ENCODE results near the gene SPATC1L.

SPATC1L gene

DNA sequence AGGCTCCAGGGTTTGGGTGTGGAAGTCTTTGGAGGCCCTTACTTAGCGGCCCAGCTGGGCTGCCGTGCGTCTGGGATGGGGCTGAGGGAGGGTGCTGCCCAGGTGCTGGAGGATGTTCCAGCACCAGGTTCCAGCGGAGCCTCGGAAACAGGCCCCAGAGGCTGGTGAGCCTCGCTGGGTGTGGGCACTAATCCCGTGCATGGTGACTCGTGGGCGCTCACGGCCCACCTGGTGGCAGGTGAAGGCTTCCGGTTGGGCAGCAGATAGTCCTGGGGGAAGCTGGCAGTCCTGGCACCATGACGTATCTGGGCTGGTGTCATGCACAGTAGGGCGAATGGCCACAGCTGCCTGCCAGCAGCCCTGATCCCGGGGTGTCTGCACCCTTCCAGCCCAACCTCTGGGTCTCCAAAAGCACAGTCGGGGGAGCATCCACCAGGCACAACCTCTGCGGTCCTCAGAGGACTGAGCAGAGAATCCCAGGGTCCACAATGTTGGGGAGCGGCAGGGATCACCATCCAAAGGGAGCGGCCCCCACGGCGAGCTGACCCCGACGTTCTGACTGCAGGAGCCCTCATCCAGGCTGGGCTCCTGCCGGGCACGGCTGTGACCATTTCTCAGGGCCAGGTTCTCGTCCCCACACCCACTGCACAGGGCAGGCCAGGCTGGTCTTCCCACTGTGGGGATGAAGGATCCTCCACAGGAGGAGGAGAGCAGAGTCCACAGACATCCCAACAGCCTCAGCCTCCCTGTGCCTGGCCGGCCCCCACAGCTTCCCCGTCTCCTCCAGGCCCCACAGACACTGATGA is 54.2 kb downstream of the SPATC1L start:
- no peak for DNase-seq

DNA sequence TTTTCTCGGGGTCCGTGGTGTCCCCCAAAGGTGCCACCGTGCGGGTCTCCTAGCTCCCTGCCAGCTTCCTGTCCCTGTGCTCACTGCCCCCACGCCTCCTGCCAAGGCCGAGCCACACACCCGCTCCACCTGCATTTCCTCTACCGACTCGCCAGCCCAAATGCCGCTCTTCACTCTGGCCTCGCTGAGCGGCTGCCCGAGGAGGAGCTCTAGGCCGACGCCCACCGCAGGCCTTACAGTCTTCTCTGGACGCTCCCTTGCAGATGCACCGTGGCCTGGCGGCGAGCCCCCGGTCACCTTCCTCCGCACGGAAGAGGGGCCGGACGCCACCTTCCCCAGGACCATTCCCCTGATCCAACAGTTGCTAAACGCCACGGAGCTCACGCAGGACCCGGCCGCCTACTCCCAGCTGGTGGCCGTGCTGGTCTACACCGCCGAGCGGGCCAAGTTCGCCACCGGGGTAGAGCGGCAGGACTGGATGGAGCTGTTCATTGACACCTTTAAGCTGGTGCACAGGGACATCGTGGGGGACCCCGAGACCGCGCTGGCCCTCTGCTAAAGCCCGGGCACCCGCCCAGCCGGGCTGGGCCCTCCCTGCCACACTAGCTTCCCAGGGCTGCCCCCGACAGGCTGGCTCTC is 55.2 kb downstream of the SPATC1L start:
- DNase-seq, result no peak

DNA sequence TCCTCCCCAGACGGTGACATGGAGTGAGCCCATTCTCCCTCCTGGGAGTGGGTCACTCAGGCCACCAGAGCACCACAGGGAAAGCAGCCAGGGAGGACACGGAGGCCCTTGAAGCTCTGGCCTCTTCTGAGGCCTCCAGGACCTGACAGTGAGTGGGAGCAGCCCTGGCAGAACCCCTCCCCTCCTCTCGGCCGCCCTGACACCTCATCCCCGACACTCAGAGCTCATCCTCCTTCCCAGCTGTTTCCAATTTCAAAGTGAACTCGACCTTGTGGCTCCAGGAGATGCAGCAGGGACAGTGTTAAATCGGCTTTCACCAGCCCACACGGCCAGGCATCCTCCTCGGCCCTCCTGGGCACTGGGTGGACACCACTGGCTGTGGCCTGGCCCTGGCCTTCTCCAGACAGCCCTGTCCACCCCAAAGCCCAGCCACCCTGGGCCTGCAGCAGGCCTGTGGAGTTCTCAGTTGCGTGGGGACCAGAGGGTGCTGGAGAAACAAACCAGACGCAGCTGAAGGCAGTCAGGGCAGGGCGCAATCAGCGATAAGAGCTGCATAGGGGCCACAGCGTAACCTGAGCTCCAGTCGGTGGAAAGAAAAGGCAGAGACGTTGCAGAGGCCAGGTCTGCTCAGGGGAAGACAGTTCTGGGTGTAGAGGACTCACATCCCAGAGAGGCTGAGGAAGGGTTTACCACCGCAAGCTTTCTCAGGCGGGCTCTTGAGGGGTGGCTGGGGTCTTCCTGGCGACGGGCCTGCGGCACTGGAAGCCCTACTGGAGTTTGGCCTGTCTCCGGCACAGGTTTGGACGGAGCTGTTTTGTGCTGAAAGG is 55.9 kb downstream of the SPATC1L start:
- DNase-seq, result no peak

DNA sequence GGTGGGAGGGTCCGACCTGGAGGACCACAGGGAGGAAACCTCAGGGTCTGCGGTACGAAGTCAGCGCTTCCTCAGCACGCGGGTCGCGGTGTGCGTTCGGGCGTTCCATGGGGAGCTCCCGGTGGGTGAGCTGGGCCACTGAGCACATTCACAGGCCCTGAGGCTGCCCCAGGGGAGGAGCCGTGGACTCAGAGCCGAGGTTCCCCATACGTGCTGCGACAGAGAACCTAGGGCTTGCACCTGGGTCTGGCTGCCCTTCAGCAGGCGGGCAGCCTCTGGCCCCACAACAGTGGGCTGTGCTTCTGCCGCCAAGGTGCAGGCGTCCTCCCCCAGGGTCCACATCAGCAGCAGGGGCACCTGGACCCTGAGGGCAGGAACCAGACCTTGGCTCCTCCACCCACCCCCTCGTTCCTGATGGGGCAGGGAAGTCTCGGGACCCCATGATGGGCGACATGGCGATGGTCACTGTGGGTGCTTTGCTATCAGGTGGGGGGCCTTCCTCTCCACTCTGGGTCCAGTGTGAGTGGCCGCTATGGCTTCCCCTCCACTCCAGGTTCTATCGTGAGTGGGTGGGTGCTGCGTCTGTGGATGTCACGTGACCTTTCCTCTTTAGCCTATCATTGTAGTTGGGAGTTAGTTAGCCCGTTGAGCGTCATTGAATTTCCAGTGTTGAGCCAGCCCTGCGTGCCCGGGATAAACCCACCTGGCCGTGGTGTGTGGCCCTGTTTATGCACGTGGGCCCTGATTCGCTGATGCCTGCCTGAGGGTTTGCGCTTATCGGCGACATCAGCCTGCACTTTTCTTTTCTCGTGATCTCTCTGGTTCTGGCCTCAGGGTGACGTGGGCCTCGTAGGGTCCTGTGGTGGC is 56.8 kb downstream of the SPATC1L start:
- no peak for DNase-seq

DNA sequence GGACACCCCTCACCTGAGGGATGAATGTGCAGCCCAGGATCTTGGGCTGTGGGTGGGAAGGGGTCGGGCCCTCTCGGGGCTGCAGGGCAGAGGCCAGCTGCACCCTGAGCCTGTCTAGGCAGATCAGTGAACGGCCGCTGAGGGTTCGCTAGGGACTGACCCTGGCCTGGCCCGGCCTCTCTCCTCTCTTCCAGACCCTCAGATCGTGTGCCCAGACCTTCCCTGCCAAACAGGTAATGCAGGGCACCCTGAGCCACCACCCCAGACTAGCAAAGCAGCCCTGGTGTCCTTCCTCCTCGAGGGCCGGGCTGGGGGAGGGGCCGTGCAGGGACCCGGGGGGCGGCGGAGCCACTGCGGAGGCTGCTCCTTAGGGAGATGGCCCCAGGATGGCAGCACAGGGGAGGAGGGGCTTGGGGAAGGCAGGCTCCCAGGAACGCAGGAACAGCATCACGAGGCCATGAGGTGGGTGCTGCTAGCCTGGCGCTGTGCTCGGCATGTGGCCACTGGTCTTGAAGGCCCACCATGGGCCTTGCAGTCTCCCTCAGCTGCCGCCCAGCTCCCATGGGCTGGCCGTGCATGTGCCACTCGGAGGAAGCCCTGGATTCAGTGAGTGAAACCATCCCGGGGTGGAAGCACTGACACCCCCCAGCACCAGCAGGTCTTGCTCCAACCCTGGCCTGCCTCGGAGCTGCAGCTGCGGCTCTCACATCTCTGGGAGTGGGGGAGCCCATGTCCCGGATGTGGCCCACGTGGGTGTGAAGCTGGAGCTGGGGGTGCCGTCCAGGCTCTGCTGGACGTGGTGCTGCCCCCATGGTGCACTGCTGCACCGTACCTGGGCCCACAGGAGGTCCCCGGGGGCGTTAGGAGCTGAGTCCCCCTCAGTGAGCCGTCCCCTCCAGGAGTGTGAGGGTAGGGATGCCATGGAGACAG is 57.7 kb downstream of the SPATC1L start:
- DNase-seq, result no peak

DNA sequence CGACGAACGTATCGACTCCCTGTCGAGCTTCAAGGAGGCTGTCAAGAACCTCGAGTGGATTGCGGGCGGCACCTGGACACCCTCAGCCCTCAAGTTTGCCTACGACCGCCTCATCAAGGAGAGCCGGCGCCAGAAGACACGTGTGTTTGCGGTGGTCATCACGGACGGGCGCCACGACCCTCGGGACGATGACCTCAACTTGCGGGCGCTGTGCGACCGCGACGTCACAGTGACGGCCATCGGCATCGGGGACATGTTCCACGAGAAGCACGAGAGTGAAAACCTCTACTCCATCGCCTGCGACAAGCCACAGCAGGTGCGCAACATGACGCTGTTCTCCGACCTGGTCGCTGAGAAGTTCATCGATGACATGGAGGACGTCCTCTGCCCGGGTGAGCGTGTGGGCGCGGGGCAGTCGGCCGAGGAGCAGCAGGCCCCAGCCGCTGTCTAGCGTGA is 58.4 kb downstream of the SPATC1L start:
- no peak for DNase-seq

DNA sequence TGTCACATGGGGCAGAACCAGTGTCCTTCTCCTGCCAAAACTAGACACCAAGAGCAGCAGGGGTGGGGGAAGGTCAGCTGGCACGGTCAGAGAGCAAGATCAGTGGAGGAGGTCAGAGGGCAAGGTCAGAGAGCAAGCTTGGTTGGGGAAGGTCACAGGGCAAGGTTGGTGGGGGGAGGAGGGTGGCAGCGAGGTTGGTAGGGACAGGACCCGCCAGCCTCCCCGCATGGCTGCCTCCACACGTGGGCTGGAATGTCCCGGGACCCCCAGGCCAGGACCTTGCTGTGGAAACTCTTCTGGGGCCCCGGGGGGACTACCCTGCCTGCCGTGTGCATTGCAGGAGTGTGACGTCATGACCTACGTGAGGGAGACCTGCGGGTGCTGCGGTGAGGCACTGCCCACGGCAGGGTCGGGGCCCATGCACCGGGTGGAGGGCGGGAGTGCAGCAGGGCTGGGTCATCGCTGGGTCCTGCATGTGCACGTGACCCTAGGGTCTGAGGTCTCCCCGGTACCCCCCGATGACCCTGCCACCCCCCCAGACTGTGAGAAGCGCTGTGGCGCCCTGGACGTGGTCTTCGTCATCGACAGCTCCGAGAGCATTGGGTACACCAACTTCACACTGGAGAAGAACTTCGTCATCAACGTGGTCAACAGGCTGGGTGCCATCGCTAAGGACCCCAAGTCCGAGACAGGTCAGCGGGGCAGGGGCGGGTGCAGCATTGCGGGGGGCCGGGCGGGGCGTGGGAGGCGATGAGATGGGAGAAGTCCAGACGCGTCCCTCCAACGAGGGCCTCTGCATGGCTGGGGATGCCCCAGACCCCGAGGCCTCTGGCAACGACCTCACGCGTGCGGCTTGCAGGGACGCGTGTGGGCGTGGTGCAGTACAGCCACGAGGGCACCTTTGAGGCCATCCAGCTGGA is 59.1 kb downstream of the SPATC1L start:
- DNase-seq, result no peak

DNA sequence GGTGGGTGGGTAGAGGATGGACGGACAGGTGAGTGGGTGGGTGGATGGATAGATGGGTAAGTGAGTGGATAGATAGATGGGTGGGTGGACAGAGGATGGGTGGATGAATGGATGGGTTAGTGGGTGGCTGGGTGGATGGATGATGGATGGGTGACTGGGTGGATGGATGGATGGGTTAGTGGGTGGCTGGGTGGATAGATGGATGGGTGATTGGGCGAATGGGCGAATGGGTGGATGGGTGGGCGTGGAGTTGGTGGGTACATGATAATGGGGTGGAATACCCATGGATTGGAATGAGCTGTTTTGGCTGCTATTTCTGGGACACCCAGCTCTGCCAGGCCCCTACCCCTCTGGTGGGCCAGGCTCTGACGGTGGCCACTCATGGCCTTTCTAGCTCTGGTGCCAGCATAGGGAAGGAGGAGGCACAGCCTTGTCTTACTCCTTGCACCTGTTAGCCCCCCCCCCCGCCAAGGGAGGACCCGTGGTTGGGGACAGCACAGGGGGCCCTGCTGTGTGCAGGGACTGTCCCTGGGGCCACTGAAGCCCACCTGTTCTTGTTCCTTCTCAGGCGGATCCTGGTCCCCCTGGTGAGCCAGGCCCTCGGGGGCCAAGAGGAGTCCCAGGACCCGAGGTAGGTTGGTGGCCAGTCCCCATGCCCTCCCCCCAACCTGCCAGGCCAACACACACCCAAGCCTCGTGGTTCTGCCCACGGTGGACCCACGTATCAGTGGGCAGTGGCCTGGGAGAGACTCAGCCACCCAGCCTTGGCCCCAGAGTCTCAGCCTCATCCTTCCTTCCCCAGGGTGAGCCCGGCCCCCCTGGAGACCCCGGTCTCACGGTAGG is 60.0 kb downstream of the SPATC1L start:
- DNase-seq, result no peak

DNA sequence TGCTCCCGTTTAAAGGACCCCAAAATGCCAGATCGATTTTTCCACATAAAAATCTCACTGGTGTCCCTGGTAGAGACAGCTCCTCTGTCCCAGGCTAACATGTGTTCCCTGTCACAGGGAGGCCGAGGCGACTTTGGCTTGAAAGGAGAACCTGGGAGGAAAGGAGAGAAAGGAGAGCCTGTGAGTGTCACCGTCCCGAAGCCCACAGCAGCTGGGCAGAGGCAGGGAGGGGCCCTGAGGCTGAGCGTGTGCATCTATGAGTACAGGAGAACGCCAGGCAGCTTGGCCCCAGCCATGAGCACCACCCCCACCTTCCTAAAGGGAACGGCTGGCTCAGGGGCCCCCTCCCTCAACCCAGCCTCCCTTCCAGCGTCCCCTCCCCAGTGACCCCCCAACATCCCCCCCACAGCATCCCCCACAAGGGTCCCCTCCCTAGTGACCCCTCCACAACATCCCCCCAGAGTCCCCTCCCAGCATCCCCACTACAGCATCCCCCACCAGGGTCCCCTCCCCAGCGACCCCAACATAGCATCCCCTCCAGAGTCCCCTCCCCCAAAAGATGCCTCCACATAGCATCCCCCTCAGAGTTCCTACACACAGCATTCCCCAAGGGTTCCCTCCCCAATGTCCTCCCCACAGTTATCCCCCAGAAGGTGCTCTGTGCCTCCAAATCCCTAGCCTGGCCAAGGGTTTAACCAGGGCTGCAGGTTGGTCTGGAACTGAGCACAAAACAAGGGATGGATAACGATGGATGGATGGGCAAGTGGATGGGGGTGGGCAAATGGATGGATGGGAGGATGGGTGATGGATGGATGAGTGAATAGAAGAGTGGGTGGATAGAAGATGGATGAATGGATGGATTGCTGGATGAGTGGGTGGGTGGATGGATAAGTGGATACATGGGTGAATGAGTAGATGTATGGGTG is 61.2 kb downstream of the SPATC1L start:
- DNase-seq, result no peak

DNA sequence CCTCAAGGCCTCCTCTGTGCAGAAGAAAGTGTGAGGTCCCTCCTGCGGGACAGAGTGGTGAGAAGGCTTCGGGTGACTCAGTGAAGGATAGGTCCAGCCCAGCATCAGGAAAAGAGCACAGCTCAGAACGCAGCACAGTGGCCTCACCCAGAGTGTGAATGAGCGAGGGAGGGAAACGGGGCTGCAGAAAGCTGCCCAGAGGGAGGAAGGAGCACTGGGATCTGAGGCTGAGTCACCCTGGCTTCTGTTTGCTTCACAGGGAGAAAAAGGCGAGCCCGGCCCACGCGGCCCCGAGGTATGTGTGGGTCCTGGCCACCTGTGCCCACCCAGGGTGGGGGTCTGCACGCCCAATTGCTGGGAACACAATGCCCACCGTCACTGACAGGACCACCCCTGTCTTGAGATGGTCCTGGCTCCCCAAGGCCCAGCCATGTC is 62.0 kb downstream of the SPATC1L start:
- no peak for DNase-seq

DNA sequence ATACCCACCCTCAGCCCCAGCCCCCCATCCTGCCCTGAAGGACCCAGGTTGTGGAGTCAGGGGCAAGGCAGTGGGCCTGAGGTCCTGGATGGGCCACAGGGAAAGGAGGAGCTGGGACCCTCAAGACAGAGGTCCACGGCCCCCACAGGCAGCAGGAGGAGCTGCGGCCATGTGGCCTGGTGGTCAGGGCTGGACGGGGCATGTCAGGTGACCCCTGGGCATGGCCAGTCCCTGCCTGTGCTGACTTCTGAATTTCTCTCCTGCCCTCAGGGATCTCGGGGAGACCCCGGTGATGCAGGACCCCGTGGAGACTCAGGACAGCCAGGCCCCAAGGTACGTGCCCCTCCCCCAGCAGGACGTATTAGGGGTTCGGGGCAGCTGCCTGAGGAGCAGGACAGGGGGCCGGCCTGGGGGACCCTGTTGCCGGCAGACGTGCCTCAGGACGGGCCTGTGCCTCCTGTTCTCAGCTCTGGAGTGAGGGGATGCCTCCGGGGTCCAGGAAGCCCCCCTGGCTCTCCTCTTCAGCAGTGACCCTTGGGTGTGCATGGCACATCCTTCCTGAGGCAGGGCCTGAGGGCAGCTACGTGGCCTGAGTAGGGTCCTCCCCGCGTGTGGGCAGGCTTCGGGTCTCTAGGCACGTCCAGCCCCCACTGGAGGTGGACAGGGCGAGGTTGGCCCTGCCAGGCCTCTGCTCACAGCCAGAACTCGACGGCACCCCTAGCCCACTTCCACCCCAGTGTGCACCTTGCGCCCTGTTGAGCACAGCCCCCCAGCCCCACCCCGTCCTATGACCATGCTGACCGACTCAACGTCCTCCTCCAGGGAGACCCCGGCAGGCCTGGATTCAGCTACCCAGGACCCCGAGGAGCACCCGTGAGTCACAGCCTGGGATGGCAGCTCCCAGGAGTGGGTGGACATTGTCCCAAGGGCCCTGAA is 62.7 kb downstream of the SPATC1L start:
- no peak for DNase-seq

DNA sequence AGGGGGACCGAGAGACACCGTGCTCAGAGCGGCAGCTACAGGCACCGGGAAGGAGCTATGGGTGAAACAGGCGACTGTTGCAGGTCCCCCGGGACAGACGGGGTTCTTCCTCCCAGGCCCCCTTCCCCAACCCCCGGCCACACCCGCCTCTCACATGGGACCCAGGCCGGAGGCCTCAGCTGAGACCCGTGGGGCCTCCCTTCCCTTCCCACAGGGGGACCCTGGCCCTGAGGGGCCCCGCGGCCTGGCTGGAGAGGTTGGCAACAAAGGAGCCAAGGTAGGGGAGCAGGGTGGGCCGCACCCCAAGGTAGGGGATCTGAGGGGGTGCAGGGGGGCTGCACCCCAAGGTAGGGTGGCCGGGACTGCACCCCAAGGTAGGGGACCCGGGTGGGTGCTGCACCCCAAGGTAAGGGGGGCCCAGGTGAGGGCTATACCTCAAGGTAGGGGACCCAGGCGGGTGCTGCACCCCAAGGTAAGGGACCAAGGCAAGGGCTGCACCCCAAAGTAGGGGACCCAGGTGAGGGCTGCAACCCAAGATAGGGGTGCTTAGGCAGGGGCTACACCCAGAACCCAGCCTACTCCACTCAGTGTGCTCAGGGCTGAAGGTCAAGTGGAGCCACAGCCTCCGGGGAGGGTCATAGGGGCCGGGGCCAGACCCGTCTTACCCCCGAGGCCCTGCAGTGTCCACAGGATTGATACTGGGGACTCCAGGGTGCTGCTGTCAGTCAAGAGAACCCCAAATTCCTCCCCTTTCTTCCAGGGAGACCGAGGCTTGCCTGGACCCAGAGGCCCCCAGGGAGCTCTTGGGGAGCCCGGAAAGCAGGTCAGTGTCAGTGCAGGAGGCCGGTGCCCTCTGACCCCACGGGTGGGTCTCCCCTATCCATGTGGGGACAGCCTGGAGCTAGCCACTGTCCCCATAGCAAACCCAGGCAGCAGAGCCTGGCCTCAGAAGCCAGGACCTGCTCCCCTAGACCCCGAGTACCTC is 63.7 kb downstream of the SPATC1L start:
- DNase-seq, result no peak

DNA sequence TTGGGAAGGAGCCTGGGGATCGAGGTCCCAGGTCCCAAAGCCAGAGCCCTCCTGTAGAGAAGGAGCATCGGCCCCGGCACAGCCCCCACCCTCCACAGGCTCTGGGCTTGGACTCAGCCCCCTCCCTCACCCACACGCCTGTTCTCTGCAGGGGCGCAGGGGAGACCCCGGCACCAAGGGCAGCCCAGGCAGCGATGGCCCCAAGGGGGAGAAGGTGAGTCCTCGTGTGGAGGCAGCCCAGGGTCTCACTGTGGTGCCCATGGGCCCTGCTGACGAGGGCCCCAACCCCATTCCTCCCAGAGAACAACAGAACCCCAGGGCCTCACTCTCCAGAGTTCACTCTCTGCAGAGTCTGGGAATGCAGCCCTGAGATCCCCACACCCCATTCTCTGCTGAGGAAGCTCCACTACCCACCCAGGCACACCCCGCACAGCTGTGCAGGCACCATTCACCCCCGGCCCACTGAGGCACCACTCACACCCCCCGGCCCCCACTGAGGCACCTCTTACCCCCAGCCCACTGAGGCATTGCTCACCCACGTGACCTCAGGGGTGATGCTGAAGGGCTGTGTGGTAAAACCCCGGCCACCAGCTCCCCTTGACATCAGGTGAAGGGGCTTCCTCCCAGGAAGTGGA is 64.5 kb downstream of the SPATC1L start:
- DNase-seq, result no peak

DNA sequence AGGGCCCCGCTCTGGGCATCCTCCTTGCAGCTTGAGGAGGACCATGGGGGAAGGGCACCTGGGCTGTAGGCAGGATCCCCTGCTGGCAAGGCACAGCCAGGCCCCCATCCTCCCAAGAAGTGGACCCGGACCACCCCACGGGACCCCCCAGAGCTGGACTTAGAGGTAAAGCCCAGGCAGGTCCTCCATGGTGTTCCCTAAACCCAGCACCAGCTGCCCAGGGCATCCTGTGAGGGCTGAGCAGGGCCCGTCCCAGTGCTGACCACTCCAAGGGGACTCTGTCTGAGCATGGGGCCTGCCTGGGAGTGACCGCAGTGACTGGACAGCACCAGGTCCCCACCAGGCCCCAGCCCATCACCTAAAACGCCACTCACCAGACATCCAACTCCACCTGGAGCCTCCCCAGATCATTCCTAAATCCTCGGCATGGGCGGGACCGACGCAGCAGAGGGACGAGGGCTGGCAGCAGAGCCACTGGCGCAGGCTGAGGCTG is 65.1 kb downstream of the SPATC1L start:
- DNase-seq, result no peak
